H1 (cell line): ENCODE data around the gene TBC1D25. TPM values are rescaled to one million over a fixed set of nuclear protein-coding genes. Genes with fewer than 3 reads are reported as not detected.

Experiments
- CTCF ChIA-PET: fragments of 300-600 bp; sonication (Branson Sonifier 250); formaldehyde crosslinking; loops from one replicate; lab custom pipeline; 2021; ENCODE audit not compliant: partially characterized antibody; lab: Charles Lee
- POLR2A ChIA-PET: fragments of 300-600 bp; sonication (Branson Sonifier 250); formaldehyde crosslinking; loops from one replicate; lab custom pipeline; 2021; ENCODE audit warnings: inconsistent platforms; ENCODE audit not compliant: partially characterized antibody; lab: Charles Lee
- DNase-seq, 2 experiments: peaks; one replicate each; pipeline versions ENCODE4 v3.0.0 to v3.0.0-alpha.2; 2010 to 2022; ENCODE audit warnings: low spot score in 2 of 2, low read depth in 1 of 2, mixed read lengths in 1 of 2
- FAIRE-seq: peaks from 2 replicates; lab custom pipeline; 2011; peaks lifted over from hg19 to GRCh38; lab: Jason Lieb, UNC
- H2AFZ ChIP-seq: 2 replicates; pipeline ENCODE4 v1.8.1; 2012; ENCODE audit warnings: low read length, inconsistent platforms
- H2AK5ac ChIP-seq: 2 replicates; pipeline ENCODE4 v1.6.1; 2013; ENCODE audit warnings: low read depth, low read length
- H2BK120ac ChIP-seq: replicated peaks from 2 replicates; pipeline ENCODE3; 2013; ENCODE audit warnings: low read depth, low read length, inconsistent platforms
- H2BK12ac ChIP-seq: 2 replicates; pipeline ENCODE4 v1.6.1; 2013; ENCODE audit warnings: low read depth, low read length
- H2BK15ac ChIP-seq: 2 replicates; pipeline ENCODE4 v1.6.1; 2013; ENCODE audit warnings: low read length
- H2BK20ac ChIP-seq: 2 replicates; pipeline ENCODE4 v1.6.1; 2013; ENCODE audit warnings: low read length
- H2BK5ac ChIP-seq: 2 replicates; pipeline ENCODE4 v1.6.1; 2013; ENCODE audit warnings: low read depth, low read length
- H3K14ac ChIP-seq: 2 replicates; pipeline ENCODE4 v1.6.1; 2013; ENCODE audit warnings: inconsistent platforms; ENCODE audit not compliant: insufficient read length
- H3K18ac ChIP-seq: 2 replicates; pipeline ENCODE4 v1.6.1; 2013; ENCODE audit warnings: low read length; ENCODE audit errors: extremely low read depth
- H3K23ac ChIP-seq: 2 replicates; pipeline ENCODE4 v1.6.1; 2013; ENCODE audit warnings: inconsistent platforms; ENCODE audit not compliant: insufficient read length
- H3K23me2 ChIP-seq: 2 replicates; pipeline ENCODE4 v1.6.1; 2013; ENCODE audit warnings: low read depth, low read length
- H3K27ac ChIP-seq: 2 replicates; pipeline ENCODE4 v1.6.1; 2011; ENCODE audit warnings: low read depth, low read length, inconsistent platforms
- H3K27me3 ChIP-seq, 4 experiments: replicated peaks in 1 of 4; 1 replicate in 1 of 4; 2 replicates in 3 of 4; pipeline versions ENCODE4 v1.6.1 to v1.8.1; 2011 to 2013; ENCODE audit warnings: low read length in 3 of 4, mild to moderate bottlenecking in 3 of 4, inconsistent platforms in 2 of 4, mixed read lengths in 2 of 4, moderate library complexity in 1 of 4; ENCODE audit not compliant: control insufficient read depth in 3 of 4, insufficient read depth in 3 of 4; ENCODE audit errors: extremely low read depth in 1 of 4
- H3K36me3 ChIP-seq, 4 experiments: 2 replicates each; pipeline versions ENCODE4 v1.6.1 to v1.8.1; 2011 to 2013; ENCODE audit warnings: mild to moderate bottlenecking in 4 of 4, low read length in 3 of 4, moderate library complexity in 2 of 4, control low read depth in 1 of 4, inconsistent platforms in 1 of 4; ENCODE audit not compliant: insufficient read depth in 4 of 4, control insufficient read depth in 2 of 4
- H3K4ac ChIP-seq: replicated peaks from 2 replicates; pipeline ENCODE3; 2013; ENCODE audit warnings: low read length, low read depth, mixed read lengths, inconsistent platforms; ENCODE audit not compliant: insufficient read length
- H3K4me1 ChIP-seq, 4 experiments: replicated peaks in 1 of 4; 1 replicate in 1 of 4; 2 replicates in 3 of 4; pipeline versions ENCODE4 v1.6.1 to v1.8.1; 2011 to 2013; ENCODE audit warnings: low read length in 3 of 4, inconsistent platforms in 2 of 4, mixed read lengths in 1 of 4; ENCODE audit not compliant: insufficient read depth in 4 of 4, control insufficient read depth in 3 of 4
- H3K4me2 ChIP-seq, 2 experiments: 2 replicates each; pipeline versions ENCODE4 v1.6.1 to v1.8.1; 2011 to 2013; ENCODE audit warnings: low read depth in 2 of 2, low read length in 2 of 2, control low read depth in 1 of 2, inconsistent platforms in 1 of 2, mild to moderate bottlenecking in 1 of 2; ENCODE audit not compliant: insufficient read depth in 1 of 2
- H3K4me3 ChIP-seq, 4 experiments: fragments of 200-600, 300-600 bp in 1 of 4; sonication (generic), shearing (Covaris generic), sonication (Bioruptor Twin) in 1 of 4; 2 replicates each; pipeline versions ENCODE4 v1.5.1 to v1.8.1; 2011 to 2016; ENCODE audit warnings: low read length in 4 of 4, low read depth in 3 of 4, control low read depth in 2 of 4, inconsistent platforms in 2 of 4, mild to moderate bottlenecking in 2 of 4, mixed read lengths in 1 of 4, moderate library complexity in 1 of 4; ENCODE audit not compliant: insufficient read depth in 2 of 4; ENCODE audit errors: extremely low read depth in 1 of 4
- H3K56ac ChIP-seq: replicated peaks from 2 replicates; pipeline ENCODE3; 2013; ENCODE audit warnings: low read depth, mild to moderate bottlenecking, mixed read lengths, low read length, inconsistent platforms; ENCODE audit not compliant: insufficient read length
- H3K79me1 ChIP-seq: 2 replicates; pipeline ENCODE4 v1.6.1; 2013; ENCODE audit warnings: low read depth, low read length, control low read depth
- H3K79me2 ChIP-seq, 2 experiments: 2 replicates each; pipeline versions ENCODE4 v1.6.1 to v1.8.1; 2012 to 2013; ENCODE audit warnings: low read length in 2 of 2, mild to moderate bottlenecking in 2 of 2, inconsistent platforms in 1 of 2; ENCODE audit not compliant: insufficient read depth in 2 of 2, control insufficient read depth in 1 of 2
- H3K9ac ChIP-seq, 4 experiments: replicated peaks in 1 of 4; 1 replicate in 1 of 4; 2 replicates in 3 of 4; pipeline versions ENCODE4 v1.6.1 to v1.8.1; 2011 to 2013; ENCODE audit warnings: low read depth in 3 of 4, low read length in 3 of 4, control low read depth in 2 of 4, mild to moderate bottlenecking in 2 of 4, moderate library complexity in 2 of 4, inconsistent platforms in 1 of 4; ENCODE audit errors: extremely low read depth in 1 of 4
- H3K9me3 ChIP-seq, 2 experiments: 2 replicates each; pipeline versions ENCODE4 v1.6.1 to v1.8.1; 2012 to 2013; ENCODE audit warnings: mild to moderate bottlenecking in 2 of 2, moderate library complexity in 2 of 2, control low read depth in 1 of 2, inconsistent platforms in 1 of 2, low read depth in 1 of 2, low read length in 1 of 2, mixed read lengths in 1 of 2; ENCODE audit not compliant: insufficient read depth in 2 of 2
- H4K20me1 ChIP-seq, 2 experiments: replicated peaks in 1 of 2; 2 replicates each; pipeline versions ENCODE3 to v1.8.1; 2011 to 2013; ENCODE audit warnings: inconsistent platforms in 2 of 2, low read length in 2 of 2, mild to moderate bottlenecking in 1 of 2; ENCODE audit not compliant: insufficient read depth in 2 of 2, control insufficient read depth in 1 of 2
- H4K5ac ChIP-seq: 2 replicates; pipeline ENCODE4 v1.6.1; 2013; ENCODE audit warnings: low read length, low read depth, mixed read lengths, inconsistent platforms; ENCODE audit not compliant: insufficient read length
- H4K8ac ChIP-seq: 2 replicates; pipeline ENCODE4 v1.8.0; 2013; ENCODE audit warnings: mild to moderate bottlenecking, moderate library complexity, low read length, inconsistent platforms; ENCODE audit not compliant: insufficient read depth; ENCODE audit errors: extremely low read depth
- H4K91ac ChIP-seq: replicated peaks from 2 replicates; pipeline ENCODE3; 2013; ENCODE audit warnings: low read length, mixed read lengths, inconsistent platforms; ENCODE audit not compliant: insufficient read length
- TEAD4 ChIP-seq: IDR thresholded peaks from 2 replicates; pipeline ENCODE4 v1.6.1; 2012; ENCODE audit warnings: low read depth, low read length, inconsistent platforms, mixed read lengths
- WGBS, 2 experiments: shearing (Covaris generic) in 1 of 2; methylation state at CpG; one replicate each; pipeline versions ENCODE4 v1.1.6 to v1.1.7; 2013 to 2015; ENCODE audit warnings: low lambda C conversion rate in 2 of 2, mixed read lengths in 2 of 2, inconsistent platforms in 1 of 2, low coverage in 1 of 2, missing lambda C conversion rate in 1 of 2; ENCODE audit not compliant: insufficient replicate concordance in 2 of 2, insufficient coverage in 1 of 2, insufficient read length in 1 of 2; ENCODE audit errors: extremely low coverage in 1 of 2, missing lambda C conversion rate in 1 of 2; 5-methylcytosine and 5-hydroxymethylcytosine counted together
- polyA plus RNA-seq, 7 experiments: library from polyadenylated mRNA; depleted of rRNA in 3 of 7; stranded (reverse) in 5 of 7; unstranded in 2 of 7; fragments of >200 nt in 5 of 7; fragments of 200-250 nt in 2 of 7; gene quantifications; 1 replicate in 5 of 7; 2 replicates in 1 of 7; 4 replicates in 1 of 7; pipeline versions ENCODE4 v1.2.1 to v1.2.3, GENCODE V29; 2011 to 2013; ENCODE audit warnings: missing spikeins in 2 of 7, mixed read lengths in 2 of 7
- total RNA-seq: library from RNA; stranded (reverse); fragmentation: NEBNext Ultra II Directional; extraction: Animal tissue kit (Norgen Biotek cat#: 25700); gene quantifications from 2 replicates; pipeline ENCODE4 v1.2.1, GENCODE V29; 2021
- TF ChIP-seq, protein P1 (sequence below): IDR thresholded peaks from 2 replicates; pipeline ENCODE4 v1.6.1; 2012; ENCODE audit warnings: low read length, inconsistent platforms

The TBC1D25 gene
- total and polyA plus RNA-seq, 2 of the 8 experiments (the other 6 are each of a cell fraction or from before 2014, with no cell fraction given): 6.5 to 6.8 TPM

DNA sequence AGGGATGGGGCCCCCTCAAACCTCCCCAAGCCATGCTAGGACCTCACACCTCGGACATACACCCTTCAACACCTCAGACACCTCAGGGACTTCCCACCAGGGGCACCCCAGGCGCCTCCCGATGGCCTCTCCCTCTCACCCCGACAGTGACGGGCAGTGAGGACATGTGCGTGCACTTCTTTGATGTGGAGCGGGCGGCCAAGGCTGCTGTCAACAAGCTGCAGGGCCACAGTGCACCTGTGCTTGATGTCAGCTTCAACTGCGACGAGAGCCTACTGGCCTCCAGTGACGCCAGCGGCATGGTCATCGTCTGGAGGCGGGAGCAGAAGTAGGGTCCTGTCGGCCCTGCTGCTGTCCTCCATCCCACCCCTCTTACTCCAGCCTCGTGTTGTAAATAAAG is 65.2 kb downstream of the TBC1D25 start:
- Histone ChIP-seq H2BK5ac (no peak overlapping the region), H3K79me1 (no peaks in the 10 kb centered on the region), H3K9me3 (no peaks in the 10 kb centered on the region), H3K27me3 (no peaks in the 10 kb centered on the region), H2BK20ac (no peak overlapping the region), H2BK120ac (no peak overlapping the region), H3K23me2 (no peaks in the 10 kb centered on the region), H3K4me3 (no peak overlapping the region), H3K4me1 (peaks cover 0 to 6% (median 2%) of the 10 kb centered on the region in 4 experiments; a peak in 3 of 7 replicates), H3K56ac (no peak overlapping the region), H2BK12ac (no peak overlapping the region), H4K8ac (no peak overlapping the region), H2BK15ac (no peak overlapping the region), H3K18ac (no peak overlapping the region), H3K27ac (no peak overlapping the region), H3K36me3 (peaks cover 0 to 7% (median 2%) of the 10 kb centered on the region in 4 experiments; a peak in 3 of 8 replicates), H2AFZ (no peak overlapping the region), H3K9ac (no peak overlapping the region), H3K14ac (no peak overlapping the region), H3K4ac (no peak overlapping the region), H2AK5ac (no peak overlapping the region), H4K91ac (no peak overlapping the region), H3K23ac (no peak overlapping the region), H4K5ac (no peak overlapping the region), H3K4me2 (no peak overlapping the region), H3K79me2 (no peaks in the 10 kb centered on the region), H4K20me1 (no peaks in the 10 kb centered on the region)
- FAIRE-seq (no peak), DNase-seq (no peak)
- CTCF ChIA-PET: no interaction called here
- POLR2A ChIA-PET: interaction anchor here (3.0 kb wide), 1 partner anchor 12 kb away, joined by 12 read pairs; no protein-coding TSS in a partner anchor
- 90% methylated on average over 11 of the region's 16 CpGs; no CpG with 5 or more reads in 1 of the 2 experiments for WGBS, 2 experiments
- no peak for TF ChIP-seq TEAD4
- TF ChIP-seq, protein P1, sequence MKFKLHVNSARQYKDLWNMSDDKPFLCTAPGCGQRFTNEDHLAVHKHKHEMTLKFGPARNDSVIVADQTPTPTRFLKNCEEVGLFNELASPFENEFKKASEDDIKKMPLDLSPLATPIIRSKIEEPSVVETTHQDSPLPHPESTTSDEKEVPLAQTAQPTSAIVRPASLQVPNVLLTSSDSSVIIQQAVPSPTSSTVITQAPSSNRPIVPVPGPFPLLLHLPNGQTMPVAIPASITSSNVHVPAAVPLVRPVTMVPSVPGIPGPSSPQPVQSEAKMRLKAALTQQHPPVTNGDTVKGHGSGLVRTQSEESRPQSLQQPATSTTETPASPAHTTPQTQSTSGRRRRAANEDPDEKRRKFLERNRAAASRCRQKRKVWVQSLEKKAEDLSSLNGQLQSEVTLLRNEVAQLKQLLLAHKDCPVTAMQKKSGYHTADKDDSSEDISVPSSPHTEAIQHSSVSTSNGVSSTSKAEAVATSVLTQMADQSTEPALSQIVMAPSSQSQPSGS: no peak
